22Rv1 (cell line): ENCODE results near the gene SIX3.

Source experiments
- H3K27ac ChIP-seq: fragments of 450-650 bp; 2 replicates; pipeline ENCODE4 v1.5.1; 2017
- ZFX ChIP-seq: fragments of 450-650 bp; IDR thresholded peaks from 2 replicates; pipeline ENCODE4 v1.6.1; 2017; ENCODE audit warnings: antibody characterized with exemption, borderline replicate concordance
- TF ChIP-seq, protein P1 (sequence below): fragments of 450-650 bp; IDR thresholded peaks from 2 replicates; pipeline ENCODE4 v1.5.1; 2017; ENCODE audit warnings: mild to moderate bottlenecking

Gene SIX3

GRCh38 chr2:44950646-44951045, 9.1 kb downstream of the SIX3 start:
- no peak for TF ChIP-seq ZFX
- TF ChIP-seq, protein P1, sequence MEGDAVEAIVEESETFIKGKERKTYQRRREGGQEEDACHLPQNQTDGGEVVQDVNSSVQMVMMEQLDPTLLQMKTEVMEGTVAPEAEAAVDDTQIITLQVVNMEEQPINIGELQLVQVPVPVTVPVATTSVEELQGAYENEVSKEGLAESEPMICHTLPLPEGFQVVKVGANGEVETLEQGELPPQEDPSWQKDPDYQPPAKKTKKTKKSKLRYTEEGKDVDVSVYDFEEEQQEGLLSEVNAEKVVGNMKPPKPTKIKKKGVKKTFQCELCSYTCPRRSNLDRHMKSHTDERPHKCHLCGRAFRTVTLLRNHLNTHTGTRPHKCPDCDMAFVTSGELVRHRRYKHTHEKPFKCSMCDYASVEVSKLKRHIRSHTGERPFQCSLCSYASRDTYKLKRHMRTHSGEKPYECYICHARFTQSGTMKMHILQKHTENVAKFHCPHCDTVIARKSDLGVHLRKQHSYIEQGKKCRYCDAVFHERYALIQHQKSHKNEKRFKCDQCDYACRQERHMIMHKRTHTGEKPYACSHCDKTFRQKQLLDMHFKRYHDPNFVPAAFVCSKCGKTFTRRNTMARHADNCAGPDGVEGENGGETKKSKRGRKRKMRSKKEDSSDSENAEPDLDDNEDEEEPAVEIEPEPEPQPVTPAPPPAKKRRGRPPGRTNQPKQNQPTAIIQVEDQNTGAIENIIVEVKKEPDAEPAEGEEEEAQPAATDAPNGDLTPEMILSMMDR: no peak

DNA sequence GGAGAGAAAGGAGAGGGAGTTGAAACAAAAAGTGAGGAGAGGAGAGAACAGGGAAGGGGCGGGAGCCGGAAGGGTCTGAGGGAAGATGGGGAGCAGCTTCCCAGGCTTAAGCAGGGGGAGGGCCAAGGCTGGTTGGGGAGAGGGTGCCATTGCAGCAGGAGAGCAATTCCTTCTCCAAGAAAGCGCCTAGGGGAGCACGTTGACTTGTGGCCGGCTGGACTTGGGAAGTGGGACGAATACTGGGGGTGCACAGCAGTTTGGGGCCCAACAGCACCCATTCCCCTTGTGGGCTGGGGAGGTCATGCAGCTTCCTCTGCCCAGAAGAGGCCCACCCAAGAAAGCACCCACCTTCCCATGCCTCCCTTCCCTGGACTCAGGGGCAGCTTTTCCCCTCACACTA, 9.6 kb downstream of the SIX3 start:
- no peak overlapping the region for H3K27ac ChIP-seq
- TF ChIP-seq ZFX: no peak
- TF ChIP-seq, protein P1: no peak

More at GRCh38 chr2:44950646-44951045, 9.1 kb downstream of the SIX3 start:
- no peak overlapping the region for H3K27ac ChIP-seq

- no peak overlapping the region for H3K27ac ChIP-seq
- TF ChIP-seq, protein P1: no peak
- no peak for TF ChIP-seq ZFX
These were observed 10.2 kb downstream of the SIX3 start for GRCh38 chr2:44951714-44952113.

GRCh38 chr2:44952143-44952805, 10.8 kb downstream of the SIX3 start:
- no peak for TF ChIP-seq ZFX
- TF ChIP-seq, protein P1: peak; percentile 85
- H3K27ac ChIP-seq: no peak overlapping the region

GRCh38 chr2:44952806-44953498, 11.4 kb downstream of the SIX3 start:
- TF ChIP-seq, protein P1: no peak
- TF ChIP-seq ZFX: no peak
- no peak overlapping the region for H3K27ac ChIP-seq

- TF ChIP-seq, protein P1: no peak
- TF ChIP-seq ZFX: no peak
- no peak overlapping the region for H3K27ac ChIP-seq
These were observed 12.0 kb downstream of the SIX3 start for GRCh38 chr2:44953499-44953883.

- TF ChIP-seq, protein P1: no peak
- no peak overlapping the region for H3K27ac ChIP-seq
These were observed 13.0 kb downstream of the SIX3 start for GRCh38 chr2:44954447-44954888.
